GM12878 (cell line): ENCODE data around the gene SYTL1. TPM values are rescaled to one million over a fixed set of nuclear protein-coding genes. Genes with fewer than 3 reads are reported as not detected.

Experiments
- ATAC-seq: fragments of 200-7000 bp; cut with Tn5 transposase; 3 replicates; pipeline ENCODE4 v1.9.1; 2020; ENCODE audit warnings: mild to moderate bottlenecking, moderate library complexity
- BruUV-seq: library from RNA; stranded (reverse); fragments of 400-500 nt; replicated peaks from 2 replicates; lab custom pipeline; 2021; lab: Mats Ljungman, UMichigan
- CTCF ChIA-PET: fragments of 300-600 bp; sonication (Branson Sonifier 250); formaldehyde crosslinking; extraction: SDS; loops from one replicate; lab custom pipeline; 2021; ENCODE audit warnings: inconsistent platforms; lab: Yijun Ruan, JAX
- POLR2A ChIA-PET: fragments of 350-600 bp; formaldehyde crosslinking; extraction: SDS; loops from one replicate; lab custom pipeline; 2021; ENCODE audit warnings: inconsistent platforms; lab: Charles Lee
- RAD21 ChIA-PET: fragments of 300-600 bp; sonication (Branson Sonifier 250); formaldehyde crosslinking; loops from one replicate; lab custom pipeline; 2023; ENCODE audit warnings: antibody characterized with exemption; ENCODE audit not compliant: unreplicated experiment; lab: Charles Lee
- SMC1A ChIA-PET: fragments of 300-600 bp; sonication (Branson Sonifier 250); formaldehyde crosslinking; loops from one replicate; lab custom pipeline; 2023; ENCODE audit not compliant: unreplicated experiment, uncharacterized antibody; lab: Charles Lee
- DNase-seq: peaks from one replicate; pipeline ENCODE4 v3.0.0-alpha.2; 2011; ENCODE audit warnings: low read depth, low spot score
- FAIRE-seq: peaks from 3 replicates; lab custom pipeline; 2011; peaks lifted over from hg19 to GRCh38; lab: Jason Lieb, UNC
- H2AFZ ChIP-seq: 2 replicates; pipeline ENCODE4 v1.6.0; 2011; ENCODE audit warnings: low read depth, low read length, control low read depth; ENCODE audit not compliant: control insufficient read depth
- H3K27ac ChIP-seq: 2 replicates; pipeline ENCODE4 v1.5.1; 2011; ENCODE audit warnings: control low read depth; ENCODE audit not compliant: control insufficient read depth, insufficient read depth
- H3K27me3 ChIP-seq, 2 experiments: replicated peaks in 1 of 2; 2 replicates each; pipeline versions ENCODE4 v1.6.0 to v1.6.1; 2011; ENCODE audit warnings: low read length in 1 of 2; ENCODE audit not compliant: control insufficient read depth in 2 of 2, insufficient read depth in 2 of 2
- H3K36me3 ChIP-seq, 2 experiments: 2 replicates each; pipeline ENCODE4 v1.5.1; 2011; ENCODE audit warnings: low read length in 1 of 2; ENCODE audit not compliant: control insufficient read depth in 2 of 2, insufficient read depth in 2 of 2
- H3K4me1 ChIP-seq: 2 replicates; pipeline ENCODE4 v1.6.1; 2011; ENCODE audit warnings: mild to moderate bottlenecking, low read length, moderate library complexity, mixed read lengths; ENCODE audit not compliant: control insufficient read depth, insufficient read depth
- H3K4me2 ChIP-seq: 2 replicates; pipeline ENCODE4 v1.6.0; 2011; ENCODE audit warnings: control low read depth; ENCODE audit not compliant: control insufficient read depth, insufficient read depth
- H3K4me3 ChIP-seq: fragments of 200-600 bp; sonication (generic); 2 replicates; pipeline ENCODE4 v1.5.1; 2016
- H3K79me2 ChIP-seq: 2 replicates; pipeline ENCODE4 v1.6.0; 2011; ENCODE audit warnings: low read length; ENCODE audit not compliant: control insufficient read depth, insufficient read depth
- H3K9ac ChIP-seq: 2 replicates; pipeline ENCODE4 v1.8.0; 2011; ENCODE audit warnings: low read length, control low read depth, mixed read lengths; ENCODE audit not compliant: control insufficient read depth, insufficient read depth
- H3K9me3 ChIP-seq: replicated peaks from 3 replicates; pipeline ENCODE4 v1.5.1; 2011; ENCODE audit warnings: mild to moderate bottlenecking, low read length; ENCODE audit not compliant: control insufficient read depth, insufficient read depth
- H4K20me1 ChIP-seq: 2 replicates; pipeline ENCODE4 v1.6.0; 2011; ENCODE audit not compliant: control insufficient read depth, insufficient read depth
- BACH1 ChIP-seq: fragments of 450-650 bp; IDR thresholded peaks from 2 replicates; pipeline ENCODE4 v1.6.1; 2017; ENCODE audit warnings: mild to moderate bottlenecking, borderline replicate concordance
- ETV6 ChIP-seq, 2 experiments: fragments of 450-650 bp in 1 of 2; IDR thresholded peaks in 1 of 2; conservative IDR thresholded peaks in 1 of 2; 2 replicates each; pipeline ENCODE4 v1.6.1; 2014; ENCODE audit warnings: antibody characterized with exemption in 1 of 2, borderline replicate concordance in 1 of 2, low read depth in 1 of 2, mild to moderate bottlenecking in 1 of 2, moderate library complexity in 1 of 2
- FOXK2 ChIP-seq: fragments of 450-650 bp; IDR thresholded peaks from 2 replicates; pipeline ENCODE4 v1.6.1; 2017; ENCODE audit warnings: mild to moderate bottlenecking, moderate library complexity
- FOXM1 ChIP-seq: IDR thresholded peaks from 2 replicates; pipeline ENCODE4 v1.6.1; 2012; ENCODE audit warnings: low read depth, mild to moderate bottlenecking, inconsistent platforms, low read length, moderate library complexity
- KAT2A ChIP-seq: conservative IDR thresholded peaks from 2 replicates; pipeline ENCODE4 v1.6.1; 2011; ENCODE audit warnings: low read depth, low read length; ENCODE audit not compliant: control insufficient read depth
- LARP7 ChIP-seq: fragments of 450-650 bp; IDR thresholded peaks from 2 replicates; pipeline ENCODE4 v1.6.1; 2017; ENCODE audit warnings: mild to moderate bottlenecking
- NBN ChIP-seq: fragments of 450-650 bp; IDR thresholded peaks from 2 replicates; pipeline ENCODE4 v1.6.1; 2016
- NR2C1 ChIP-seq: fragments of 450-650 bp; IDR thresholded peaks from 2 replicates; pipeline ENCODE4 v1.6.1; 2017; ENCODE audit warnings: antibody characterized with exemption, mild to moderate bottlenecking, moderate library complexity
- SRF ChIP-seq, 2 experiments: IDR thresholded peaks; 2 replicates each; pipeline ENCODE4 v1.6.1; 2011; ENCODE audit warnings: low read depth in 2 of 2, low read length in 2 of 2, mild to moderate bottlenecking in 1 of 2, moderate library complexity in 1 of 2
- SUPT20H ChIP-seq: IDR thresholded peaks from 2 replicates; pipeline ENCODE4 v1.6.1; 2011; ENCODE audit warnings: low read depth, mild to moderate bottlenecking, low read length, moderate library complexity, borderline replicate concordance; ENCODE audit not compliant: control insufficient read depth
- WGBS: methylation state at CpG from one replicate; pipeline ENCODE4 v1.1.6; 2016; ENCODE audit warnings: low lambda C conversion rate; ENCODE audit not compliant: insufficient replicate concordance, insufficient coverage; ENCODE audit errors: missing lambda C conversion rate; 5-methylcytosine and 5-hydroxymethylcytosine counted together
- in situ Hi-C: fragments of 300-500 bp; cut with MboI; formaldehyde crosslinking; loops from 9 replicates; pipeline ENCODE4 v1.14.3; 2018; ENCODE audit warnings: mixed read lengths
- intact Hi-C: fragments of 100-400 bp; cut with micrococcal nuclease; formaldehyde crosslinking; loops from one replicate; pipeline ENCODE4 v1.14.2; 2022; ENCODE audit not compliant: unreplicated experiment
- polyA plus RNA-seq, 11 experiments: library from polyadenylated mRNA; depleted of rRNA in 4 of 11; unstranded in 6 of 11; stranded (reverse) in 5 of 11; fragments of >200 nt; fragmentation: Nextera tagmentation in 4 of 11; fragmentation: Illumina TruSeq in 1 of 11; extraction: Ambion mirVana in 4 of 11; extraction: Trizol in 1 of 11; gene quantifications; 1 replicate in 1 of 11; 2 replicates in 10 of 11; pipeline versions ENCODE4 v1.2.1 to v1.2.3, GENCODE V29; 2011 to 2016; ENCODE audit warnings: inconsistent platforms in 2 of 11, missing spikeins in 2 of 11, low read depth in 1 of 11
- total RNA-seq, 4 experiments: library from RNA; depleted of rRNA in 3 of 4; stranded (reverse); fragments of >200 nt in 3 of 4; fragmentation: Illumina TruSeq in 1 of 4; extraction: Trizol in 1 of 4; gene quantifications; 2 replicates each; pipeline versions ENCODE4 v1.2.1 to v1.2.3, GENCODE V29; 2013 to 2021
- TF ChIP-seq, protein P1 (sequence below): fragments of 450-650 bp; IDR thresholded peaks from 2 replicates; pipeline ENCODE4 v1.6.1; 2017; ENCODE audit warnings: borderline replicate concordance
- TF ChIP-seq, protein P2 (sequence below): IDR thresholded peaks from 2 replicates; pipeline ENCODE4 v1.6.1; 2012; ENCODE audit warnings: low read depth, low read length, improper control_type of control experiment

The SYTL1 gene
- total and polyA plus RNA-seq, 10 of the 15 experiments (the other 5 are each of a cell fraction or from before 2014, with no cell fraction given), result 0.72 to 45.6 (median 14.8) TPM

DNA sequence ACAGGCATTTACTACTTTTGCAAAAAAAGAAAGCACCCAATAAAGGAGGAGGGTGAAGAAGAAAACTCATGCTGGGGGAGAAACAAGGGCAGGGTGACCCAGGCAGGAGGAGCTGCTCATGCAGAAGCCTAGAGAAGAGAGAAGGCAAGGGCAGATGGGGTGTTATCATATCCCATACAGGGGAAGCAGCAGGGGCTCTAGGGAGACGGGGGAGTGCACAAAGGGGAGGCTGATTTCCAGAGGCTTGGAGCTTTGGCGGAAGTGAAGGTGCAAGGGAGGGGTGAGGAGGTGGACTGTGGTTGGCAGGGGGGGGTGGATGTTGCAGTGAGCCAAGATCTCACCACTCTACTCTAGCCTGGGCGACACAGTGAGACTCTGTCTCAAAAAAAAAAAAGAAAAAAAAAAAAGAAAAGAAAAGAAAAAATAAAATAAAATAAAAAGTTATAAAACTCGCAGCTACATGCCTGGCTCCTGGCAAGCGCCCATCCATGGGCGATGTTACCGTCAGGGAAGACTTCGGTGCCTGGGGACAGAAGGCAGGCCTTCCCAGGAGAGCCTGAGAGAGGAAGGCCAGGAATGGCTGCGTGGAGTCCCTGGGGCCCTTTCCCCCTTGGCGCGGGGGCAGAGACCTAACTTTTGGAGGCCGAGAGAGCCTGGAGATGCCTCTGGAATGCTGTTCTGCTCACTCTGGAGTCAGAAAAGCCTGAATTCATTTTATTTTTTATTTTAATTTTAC lies 36.1 kb downstream of the SYTL1 start:
- no peak overlapping the region for H3K4me2 ChIP-seq
- RAD21 ChIA-PET, result no interaction called here
- H3K4me1 ChIP-seq, result no peaks in the 10 kb centered on the region; the same call in 1 of the 2 replicates
- in situ Hi-C loops, result no loop called here
- SMC1A ChIA-PET, result no interaction called here
- H3K79me2 ChIP-seq, result no peaks in the 10 kb centered on the region
- no peak for FAIRE-seq
- H3K27me3 ChIP-seq, result peaks cover 0 to 2% of the 10 kb centered on the region in 2 experiments; a peak in 2 of 4 replicates
- no peaks in the 10 kb centered on the region for H3K36me3 ChIP-seq
- no peaks in the 10 kb centered on the region for H4K20me1 ChIP-seq
- no peak for ATAC-seq
- no peak for TF ChIP-seq SRF (IDR thresholded peaks at IDR 0.05; ENCODE audit: low read depth in 2 of 2, low read length in 2 of 2)
- no peak for TF ChIP-seq NBN
- no peak for TF ChIP-seq FOXK2
- TF ChIP-seq SUPT20H, result no peak
- TF ChIP-seq, protein P1, sequence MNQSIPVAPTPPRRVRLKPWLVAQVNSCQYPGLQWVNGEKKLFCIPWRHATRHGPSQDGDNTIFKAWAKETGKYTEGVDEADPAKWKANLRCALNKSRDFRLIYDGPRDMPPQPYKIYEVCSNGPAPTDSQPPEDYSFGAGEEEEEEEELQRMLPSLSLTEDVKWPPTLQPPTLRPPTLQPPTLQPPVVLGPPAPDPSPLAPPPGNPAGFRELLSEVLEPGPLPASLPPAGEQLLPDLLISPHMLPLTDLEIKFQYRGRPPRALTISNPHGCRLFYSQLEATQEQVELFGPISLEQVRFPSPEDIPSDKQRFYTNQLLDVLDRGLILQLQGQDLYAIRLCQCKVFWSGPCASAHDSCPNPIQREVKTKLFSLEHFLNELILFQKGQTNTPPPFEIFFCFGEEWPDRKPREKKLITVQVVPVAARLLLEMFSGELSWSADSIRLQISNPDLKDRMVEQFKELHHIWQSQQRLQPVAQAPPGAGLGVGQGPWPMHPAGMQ, result no peak
- no peak for TF ChIP-seq FOXM1
- no peak for TF ChIP-seq LARP7
- no peak for TF ChIP-seq KAT2A
- TF ChIP-seq ETV6 (conservative IDR thresholded peaks at IDR 0.05 in 1 of 2, IDR thresholded peaks at IDR 0.05 in 1 of 2; ENCODE audit: borderline replicate concordance in 1 of 2, low read depth in 1 of 2), result no peak
- TF ChIP-seq, protein P2, sequence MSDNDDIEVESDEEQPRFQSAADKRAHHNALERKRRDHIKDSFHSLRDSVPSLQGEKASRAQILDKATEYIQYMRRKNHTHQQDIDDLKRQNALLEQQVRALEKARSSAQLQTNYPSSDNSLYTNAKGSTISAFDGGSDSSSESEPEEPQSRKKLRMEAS, result no peak
- no peak for TF ChIP-seq BACH1
- TF ChIP-seq NR2C1, result no peak
- H3K9me3 ChIP-seq, result no peaks in the 10 kb centered on the region
- DNase-seq, result no peak
- WGBS, result 59% methylated on average over 11 of the region's 12 CpGs
- POLR2A ChIA-PET, result interaction anchor here (0.6 to 0.8 kb wide), 3 partner anchors 9 to 165 kb away, joined by 3 to 5 read pairs (median 3); no protein-coding TSS in a partner anchor
- H3K9ac ChIP-seq, result no peak overlapping the region
- H3K4me3 ChIP-seq, result no peak overlapping the region
- no peak overlapping the region for H2AFZ ChIP-seq
- intact Hi-C loops, result no loop called here
- CTCF ChIA-PET, result interaction anchor here (0.6 to 1.0 kb wide), 2 partner anchors 10 to 76 kb away, joined by 3 to 4 read pairs; no protein-coding TSS in a partner anchor
- H3K27ac ChIP-seq, result no peak overlapping the region
- no TSS peak for BruUV-seq
